NCI-H748 (cell line): Measurements from ENCODE around the gene MAP6.
"Not testable (repeated sequence)": the region's sequence is repeated elsewhere in the genome, so short reads cannot be mapped to it uniquely, and the experiment has no call there.

Source experiments
- DNase-seq: peaks from one replicate; lab custom pipeline; 2025; ENCODE audit not compliant: unreplicated experiment; lab: John Stamatoyannopoulos, UW

The MAP6 gene

GRCh38 chr11:75668451-75669297 lies at the start of gene MAP6:
Gene MAP6, minus strand, starts transcription at chr11:75669038. Its CDS starts 669 bp downstream, at chr11:75668369.
- peak; percentile 92 for DNase-seq

GRCh38 chr11:75717608-75718418 lies 49.0 kb upstream of the MAP6 start, which contains the start of gene MOGAT2:
Gene MOGAT2, plus strand, starts transcription at chr11:75717838. Its CDS starts 51 bp downstream, at chr11:75717889.
- DNase-seq, result no peak

- DNase-seq, result no peak
Measured at GRCh38 chr11:75716659-75717058, 47.8 kb upstream of the MAP6 start.

- no peak for DNase-seq
Measured at GRCh38 chr11:75715688-75716087, 46.9 kb upstream of the MAP6 start.

GRCh38 chr11:75714211-75714610 lies 45.4 kb upstream of the MAP6 start:
- no peak for DNase-seq

- peak; percentile 80 for DNase-seq
Measured at GRCh38 chr11:75706260-75706729, 37.5 kb upstream of the MAP6 start.

GRCh38 chr11:75705541-75705940 lies 36.7 kb upstream of the MAP6 start:
- DNase-seq, result no peak

- no peak for DNase-seq
Measured at GRCh38 chr11:75703695-75704237, 34.9 kb upstream of the MAP6 start.

GRCh38 chr11:75700940-75701339 lies 32.1 kb upstream of the MAP6 start:
- DNase-seq, result no peak

- no peak for DNase-seq
Measured at GRCh38 chr11:75697906-75698581, 29.2 kb upstream of the MAP6 start.

- DNase-seq, result no peak
Measured at GRCh38 chr11:75691804-75692203, 23.0 kb upstream of the MAP6 start.

GRCh38 chr11:75689863-75690609 lies 21.2 kb upstream of the MAP6 start:
- no peak for DNase-seq

GRCh38 chr11:75683856-75684255 lies 15.0 kb upstream of the MAP6 start:
- DNase-seq, result not testable (repeated sequence)

GRCh38 chr11:75679566-75679965 lies 10.7 kb upstream of the MAP6 start:
- DNase-seq, result no peak

- DNase-seq, result no peak
Measured at GRCh38 chr11:75678620-75679259, 9.9 kb upstream of the MAP6 start.

- peak; percentile 7 for DNase-seq
Measured at GRCh38 chr11:75677909-75678308, 9.1 kb upstream of the MAP6 start.

- DNase-seq, result no peak
Measured at GRCh38 chr11:75677275-75677674, 8.4 kb upstream of the MAP6 start.

- DNase-seq, result peak; percentile 6
Measured at GRCh38 chr11:75673977-75674582, 5.2 kb upstream of the MAP6 start.

- peak; percentile 93 for DNase-seq
Measured at GRCh38 chr11:75667831-75668450, 897 bp downstream of the MAP6 start.
